Measurements from ENCODE around the gene CDK3.

- TF ChIP-seq CTCF (conservative IDR thresholded peaks at IDR 0.05 in 1 of 2, IDR thresholded peaks at IDR 0.05 in 1 of 2; ENCODE audit: low read depth in 1 of 2, low read length in 2 of 2) (no peak), EZH2 (IDR thresholded peaks at IDR 0.05; ENCODE audit: low read length, missing control alignments) (no peak)
Observed at GRCh38 chr17:75998327-75998795, 2.3 kb upstream of the CDK3 start.

Measured in fibroblast of lung (primary cell).